Measurements from ENCODE around the gene MYB.

The MYB gene

GRCh38 chr6:135182071-135183001 is 1.2 kb downstream of the MYB start:
- no peak for DNase-seq (ENCODE audit: low read depth)
- H3K4me3 ChIP-seq (ENCODE audit: control insufficient read depth, low read depth, low read length), result peak overlapping the region; percentile 48
- TF ChIP-seq CTCF (IDR thresholded peaks at IDR 0.05; ENCODE audit: control insufficient read depth, insufficient read depth, low read depth, low read length, missing control alignments), result no peak

- TF ChIP-seq CTCF (IDR thresholded peaks at IDR 0.05; ENCODE audit: control insufficient read depth, insufficient read depth, low read depth, low read length, missing control alignments), result no peak
- H3K4me3 ChIP-seq (ENCODE audit: control insufficient read depth, low read depth, low read length), result peak overlapping the region; percentile 48
- DNase-seq (ENCODE audit: low read depth), result no peak
Observed at GRCh38 chr6:135183002-135183531, 2.0 kb downstream of the MYB start.

DNA sequence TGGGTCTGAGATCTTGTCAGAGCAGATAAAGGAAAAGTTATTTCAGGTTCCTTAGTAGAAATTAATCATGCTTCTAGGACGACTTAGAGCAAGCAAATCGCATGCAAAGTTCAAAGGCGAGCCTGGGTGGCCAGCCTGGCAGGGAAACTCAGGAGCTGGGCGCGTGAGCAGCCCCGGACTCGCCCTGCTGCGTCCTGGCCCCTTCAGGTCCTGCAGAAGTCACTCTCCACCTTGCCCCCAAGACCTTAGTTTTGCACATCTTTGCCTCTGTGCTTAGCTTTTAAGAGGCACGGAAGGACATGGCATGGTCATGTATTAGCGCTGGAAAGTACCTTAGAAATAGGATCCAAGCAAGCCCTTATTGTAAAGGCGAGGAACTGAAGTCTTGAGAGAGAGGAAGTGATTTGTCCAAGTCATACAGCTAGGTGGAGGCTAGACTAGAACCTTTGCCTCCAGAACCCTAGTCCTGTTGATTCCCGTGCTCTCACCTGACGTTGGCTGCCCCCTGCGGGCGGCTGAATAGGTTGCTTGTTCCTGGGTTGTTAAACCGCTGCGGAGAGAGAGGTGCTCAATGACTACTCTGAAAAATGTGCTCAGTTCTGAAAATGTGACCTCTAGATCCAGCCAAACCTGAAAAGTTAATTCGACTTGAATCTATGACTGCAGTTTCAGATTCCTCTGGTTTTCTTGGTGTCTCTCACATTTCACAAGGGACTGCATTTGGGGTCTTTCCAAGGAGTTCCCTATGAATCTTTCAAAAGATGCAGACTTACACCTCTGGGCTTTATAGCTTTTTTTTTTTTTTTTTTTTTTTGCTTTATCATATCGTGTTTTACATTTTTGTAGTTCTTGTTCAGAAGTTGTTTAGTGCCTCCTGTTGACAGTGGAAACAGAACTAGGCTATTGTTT is 2.7 kb downstream of the MYB start:
- H3K4me3 ChIP-seq (ENCODE audit: control insufficient read depth, low read depth, low read length), result peak overlapping the region; percentile 48
- DNase-seq (ENCODE audit: low read depth), result no peak
- TF ChIP-seq CTCF (IDR thresholded peaks at IDR 0.05; ENCODE audit: control insufficient read depth, insufficient read depth, low read depth, low read length, missing control alignments), result peak; percentile 64

- DNase-seq (ENCODE audit: low read depth), result no peak
- no peak overlapping the region for H3K4me3 ChIP-seq (ENCODE audit: control insufficient read depth, low read depth, low read length)
- TF ChIP-seq CTCF (IDR thresholded peaks at IDR 0.05; ENCODE audit: control insufficient read depth, insufficient read depth, low read depth, low read length, missing control alignments), result no peak
Observed at GRCh38 chr6:135185483-135185882, 4.4 kb downstream of the MYB start.

DNA sequence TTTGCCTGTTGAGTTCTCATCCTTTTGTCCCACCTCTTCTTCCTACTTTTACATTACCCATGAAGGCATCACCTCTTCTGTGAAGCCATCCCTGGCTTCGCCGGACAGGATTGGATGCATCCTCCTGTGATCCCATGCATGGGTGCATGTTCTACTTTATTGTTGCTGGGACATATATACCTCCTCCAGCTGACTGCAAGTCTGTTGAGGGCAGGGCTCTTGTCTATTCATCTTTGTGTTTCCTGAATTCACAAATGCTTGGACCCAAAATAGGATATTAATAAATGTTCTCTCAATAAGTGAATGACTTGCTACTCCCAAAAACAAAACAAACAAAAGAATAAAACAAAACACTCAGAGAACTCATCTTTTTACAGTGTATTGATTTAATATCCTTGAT is 5.1 kb downstream of the MYB start:
- TF ChIP-seq CTCF (IDR thresholded peaks at IDR 0.05; ENCODE audit: control insufficient read depth, insufficient read depth, low read depth, low read length, missing control alignments), result no peak
- no peak for DNase-seq (ENCODE audit: low read depth)
- H3K4me3 ChIP-seq (ENCODE audit: control insufficient read depth, low read depth, low read length), result no peak overlapping the region

GRCh38 chr6:135187372-135187771 is 6.3 kb downstream of the MYB start:
- TF ChIP-seq CTCF (IDR thresholded peaks at IDR 0.05; ENCODE audit: control insufficient read depth, insufficient read depth, low read depth, low read length, missing control alignments), result no peak
- no peak overlapping the region for H3K4me3 ChIP-seq (ENCODE audit: control insufficient read depth, low read depth, low read length)
- DNase-seq (ENCODE audit: low read depth), result no peak

Data from AG09309 (cell line).